ENCODE measurements around the gene NFIA.

Gene NFIA

DNA sequence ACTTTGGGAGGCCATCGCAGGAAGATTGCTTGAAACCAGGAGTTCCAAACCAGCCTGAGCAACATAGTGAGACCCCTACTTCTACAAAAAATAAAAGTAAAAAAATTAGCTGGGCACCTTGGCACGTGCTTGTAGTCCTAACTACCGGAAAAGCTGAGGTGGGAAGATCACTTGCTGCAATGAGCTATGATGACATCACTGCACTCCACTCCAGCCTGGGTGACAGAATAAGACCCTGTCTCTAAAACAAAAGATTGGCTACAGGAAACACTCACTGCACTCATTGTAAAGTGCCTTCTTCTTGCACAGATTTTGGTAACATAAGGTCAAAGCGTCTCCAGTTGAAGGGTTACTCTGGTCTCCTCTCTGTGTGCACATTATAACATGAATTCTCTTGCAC lies 336.8 kb downstream of the NFIA start:
- TF ChIP-seq CTCF (conservative IDR thresholded peaks at IDR 0.05; ENCODE audit: low read depth, low read length): no peak
- no peak for DNase-seq (ENCODE audit: low read depth)

GRCh38 chr1:61419657-61420056 lies 337.3 kb downstream of the NFIA start:
- DNase-seq (ENCODE audit: low read depth): no peak
- no peak overlapping the region for H3K4me3 ChIP-seq (ENCODE audit: low read length)
- no peak for TF ChIP-seq CTCF (conservative IDR thresholded peaks at IDR 0.05; ENCODE audit: low read depth, low read length)

More for the DNA sequence above, 336.8 kb downstream of the NFIA start:
- no peak overlapping the region for H3K4me3 ChIP-seq (ENCODE audit: low read length)

DNA sequence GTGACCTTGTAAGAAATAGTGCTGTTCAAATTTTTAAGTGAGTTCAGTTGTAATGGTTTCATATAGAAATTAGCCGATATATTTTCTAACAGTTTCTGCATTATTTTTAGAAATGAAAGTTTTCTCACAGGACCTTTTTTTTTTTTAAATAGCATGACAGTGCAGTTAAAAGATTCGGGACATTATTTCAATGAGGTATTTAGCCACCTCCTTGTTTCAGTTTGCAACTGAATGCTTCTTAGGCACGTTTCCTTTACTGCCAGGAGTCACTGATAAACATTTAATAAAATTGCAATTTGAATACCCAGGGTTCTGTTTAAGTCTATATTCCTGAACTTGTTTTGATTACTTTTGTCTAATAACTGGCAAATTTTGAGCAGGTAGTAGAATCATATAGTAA lies 337.9 kb downstream of the NFIA start:
- DNase-seq (ENCODE audit: low read depth): no peak
- H3K4me3 ChIP-seq (ENCODE audit: low read length): no peak overlapping the region
- no peak for TF ChIP-seq CTCF (conservative IDR thresholded peaks at IDR 0.05; ENCODE audit: low read depth, low read length)

- DNase-seq (ENCODE audit: low read depth): no peak
- no peak for TF ChIP-seq CTCF (conservative IDR thresholded peaks at IDR 0.05; ENCODE audit: low read depth, low read length)
- H3K4me3 ChIP-seq (ENCODE audit: low read length): no peak overlapping the region
Measured at GRCh38 chr1:61420909-61421835, 338.8 kb downstream of the NFIA start.

- no peak for DNase-seq (ENCODE audit: low read depth)
- H3K4me3 ChIP-seq (ENCODE audit: low read length): no peak overlapping the region
Measured at GRCh38 chr1:61423643-61424042, 341.3 kb downstream of the NFIA start.

DNA sequence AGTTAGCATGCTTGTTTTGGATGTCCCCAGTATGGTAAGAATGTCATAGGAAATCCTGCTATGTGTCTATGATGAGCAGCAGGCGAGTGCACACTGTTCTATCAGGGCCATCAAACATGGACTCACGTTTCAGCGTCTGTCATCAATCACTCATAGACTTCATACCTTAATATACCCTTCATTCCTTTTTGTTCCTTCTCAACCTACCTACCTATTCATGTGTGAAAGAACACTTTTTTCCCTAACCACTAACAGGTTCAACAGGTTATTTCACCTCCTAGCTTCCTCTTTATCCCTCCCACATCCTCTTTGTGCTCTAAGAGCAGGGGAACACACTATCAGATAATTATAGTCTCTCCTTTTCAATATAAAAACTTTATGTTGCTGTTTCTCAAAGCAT lies 342.0 kb downstream of the NFIA start:
- no peak for DNase-seq (ENCODE audit: low read depth)
- TF ChIP-seq CTCF (conservative IDR thresholded peaks at IDR 0.05; ENCODE audit: low read depth, low read length): no peak
- H3K4me3 ChIP-seq (ENCODE audit: low read length): no peak overlapping the region

More at GRCh38 chr1:61423643-61424042, 341.3 kb downstream of the NFIA start:
- no peak for TF ChIP-seq CTCF (conservative IDR thresholded peaks at IDR 0.05; ENCODE audit: low read depth, low read length)

DNA sequence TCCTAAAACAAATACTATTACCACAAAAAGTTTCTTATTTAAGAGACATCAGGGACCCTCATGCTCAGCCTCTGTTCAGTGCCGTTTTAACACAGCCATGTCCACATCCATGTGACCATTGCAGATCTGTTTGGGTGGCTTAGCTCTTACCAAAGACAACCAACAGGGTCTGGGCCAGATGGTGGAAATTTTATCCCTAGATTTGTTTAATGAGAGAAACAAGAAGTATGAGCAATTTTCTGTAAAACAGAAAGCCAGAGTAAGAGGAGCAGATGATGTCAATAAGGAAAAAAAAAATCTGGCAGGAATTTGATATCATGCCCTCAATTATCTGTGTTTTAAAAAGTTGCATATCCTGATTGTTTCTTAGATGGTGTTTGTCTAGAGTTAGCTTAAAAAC lies 342.7 kb downstream of the NFIA start:
- no peak overlapping the region for H3K4me3 ChIP-seq (ENCODE audit: low read length)
- TF ChIP-seq CTCF (conservative IDR thresholded peaks at IDR 0.05; ENCODE audit: low read depth, low read length): no peak
- no peak for DNase-seq (ENCODE audit: low read depth)
